Nephron (organoid): ENCODE data around the gene PRRG2.

ENCODE experiments used
- H3K27ac Mint-ChIP-seq, 3 experiments: 2 replicates each; pipeline ENCODE4 v1.8.0; 2020; ENCODE audit warnings: mixed read lengths in 3 of 3, mild to moderate bottlenecking in 2 of 3, moderate library complexity in 1 of 3
- H3K27me3 Mint-ChIP-seq: 2 replicates; pipeline ENCODE4 v1.8.0; 2021; ENCODE audit warnings: low read depth, mild to moderate bottlenecking, moderate library complexity, mixed read lengths
- H3K36me3 Mint-ChIP-seq: 2 replicates; pipeline ENCODE4 v1.8.0; 2020; ENCODE audit warnings: low read depth, mixed read lengths
- H3K4me1 Mint-ChIP-seq: 2 replicates; pipeline ENCODE4 v1.8.0; 2020; ENCODE audit warnings: mixed read lengths
- H3K4me3 Mint-ChIP-seq, 3 experiments: 2 replicates each; pipeline ENCODE4 v1.8.0; 2020; ENCODE audit warnings: mild to moderate bottlenecking in 3 of 3, mixed read lengths in 3 of 3, moderate library complexity in 2 of 3
- H3K9me3 Mint-ChIP-seq: 2 replicates; pipeline ENCODE4 v1.8.0; 2020; ENCODE audit warnings: mixed read lengths
- TF ChIP-seq, protein P1 (sequence below), 3 experiments: fragments of 200-600 bp; sonication (generic); IDR thresholded peaks; one replicate each; pipeline ENCODE4 v1.5.0; 2021; ENCODE audit warnings: antibody characterized with exemption in 3 of 3; ENCODE audit not compliant: unreplicated experiment in 3 of 3

Gene PRRG2

DNA sequence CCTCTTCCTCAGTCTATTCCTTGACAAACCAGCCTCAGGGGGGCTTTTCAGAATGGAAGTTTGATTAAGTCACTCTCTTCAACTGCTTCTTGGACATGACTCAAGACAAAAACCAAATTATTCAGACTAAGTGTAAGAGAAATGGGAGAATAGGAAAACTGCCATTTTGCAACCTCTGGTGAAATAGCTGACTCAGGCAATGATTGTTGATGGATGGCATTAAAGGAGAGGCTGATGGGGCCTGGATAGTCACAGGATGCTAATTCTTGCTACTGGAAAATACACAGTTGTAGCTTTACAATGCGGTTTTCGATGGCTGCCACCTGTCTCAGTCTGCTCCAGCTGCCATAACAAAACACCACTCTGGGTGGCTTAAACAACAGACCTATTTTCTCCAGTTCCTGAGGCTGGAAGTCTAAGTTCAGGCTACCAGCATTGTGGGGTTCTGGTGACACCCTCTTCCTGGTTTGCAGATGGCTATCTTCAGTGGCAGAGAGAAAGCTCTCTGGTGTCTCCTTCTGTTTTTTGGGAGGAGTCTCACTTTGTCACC, 6.8 kb upstream of the PRRG2 start:
- TF ChIP-seq, protein P1, sequence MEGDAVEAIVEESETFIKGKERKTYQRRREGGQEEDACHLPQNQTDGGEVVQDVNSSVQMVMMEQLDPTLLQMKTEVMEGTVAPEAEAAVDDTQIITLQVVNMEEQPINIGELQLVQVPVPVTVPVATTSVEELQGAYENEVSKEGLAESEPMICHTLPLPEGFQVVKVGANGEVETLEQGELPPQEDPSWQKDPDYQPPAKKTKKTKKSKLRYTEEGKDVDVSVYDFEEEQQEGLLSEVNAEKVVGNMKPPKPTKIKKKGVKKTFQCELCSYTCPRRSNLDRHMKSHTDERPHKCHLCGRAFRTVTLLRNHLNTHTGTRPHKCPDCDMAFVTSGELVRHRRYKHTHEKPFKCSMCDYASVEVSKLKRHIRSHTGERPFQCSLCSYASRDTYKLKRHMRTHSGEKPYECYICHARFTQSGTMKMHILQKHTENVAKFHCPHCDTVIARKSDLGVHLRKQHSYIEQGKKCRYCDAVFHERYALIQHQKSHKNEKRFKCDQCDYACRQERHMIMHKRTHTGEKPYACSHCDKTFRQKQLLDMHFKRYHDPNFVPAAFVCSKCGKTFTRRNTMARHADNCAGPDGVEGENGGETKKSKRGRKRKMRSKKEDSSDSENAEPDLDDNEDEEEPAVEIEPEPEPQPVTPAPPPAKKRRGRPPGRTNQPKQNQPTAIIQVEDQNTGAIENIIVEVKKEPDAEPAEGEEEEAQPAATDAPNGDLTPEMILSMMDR (IDR thresholded peaks at IDR 0.05; ENCODE audit: unreplicated experiment in 3 of 3): no peak
- no peaks in the 10 kb centered on the region for H3K9me3 Mint-ChIP-seq
- peaks cover 12% of the 10 kb centered on the region for H3K36me3 Mint-ChIP-seq
- peaks cover 32% of the 10 kb centered on the region for H3K4me1 Mint-ChIP-seq
- H3K27ac Mint-ChIP-seq: peak overlapping the region in 1 of 3 experiments; percentile 31
- H3K4me3 Mint-ChIP-seq: no peak overlapping the region
- H3K27me3 Mint-ChIP-seq: no peaks in the 10 kb centered on the region

DNA sequence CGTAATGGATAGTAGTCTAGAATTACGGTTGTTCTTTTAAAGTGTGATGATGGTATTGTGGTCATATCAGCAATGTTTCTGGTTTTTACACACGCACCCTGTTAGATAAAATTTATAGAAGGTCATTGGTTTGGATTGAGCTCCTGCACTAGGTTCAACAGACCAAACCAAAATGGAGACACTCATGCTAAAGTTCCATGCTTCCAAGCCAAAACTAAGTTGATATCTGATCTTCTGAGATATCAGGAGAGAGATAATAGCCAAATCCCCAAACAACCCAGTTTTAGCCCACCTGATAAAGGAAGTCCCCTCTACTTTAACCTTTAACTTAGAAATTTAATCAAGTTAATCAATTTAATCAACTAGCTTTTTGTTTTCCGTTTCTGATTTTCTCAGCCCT, 1.9 kb upstream of the PRRG2 start:
- peaks cover 22% of the 10 kb centered on the region for H3K4me1 Mint-ChIP-seq
- H3K4me3 Mint-ChIP-seq: peak overlapping the region; percentile 92 to 96 (median 93)
- peaks cover 9% of the 10 kb centered on the region for H3K36me3 Mint-ChIP-seq
- H3K9me3 Mint-ChIP-seq: no peaks in the 10 kb centered on the region
- TF ChIP-seq, protein P1 (IDR thresholded peaks at IDR 0.05; ENCODE audit: unreplicated experiment in 3 of 3): no peak
- H3K27me3 Mint-ChIP-seq: no peaks in the 10 kb centered on the region
- peak overlapping the region in 2 of 3 experiments; percentile 44 to 79 for H3K27ac Mint-ChIP-seq

DNA sequence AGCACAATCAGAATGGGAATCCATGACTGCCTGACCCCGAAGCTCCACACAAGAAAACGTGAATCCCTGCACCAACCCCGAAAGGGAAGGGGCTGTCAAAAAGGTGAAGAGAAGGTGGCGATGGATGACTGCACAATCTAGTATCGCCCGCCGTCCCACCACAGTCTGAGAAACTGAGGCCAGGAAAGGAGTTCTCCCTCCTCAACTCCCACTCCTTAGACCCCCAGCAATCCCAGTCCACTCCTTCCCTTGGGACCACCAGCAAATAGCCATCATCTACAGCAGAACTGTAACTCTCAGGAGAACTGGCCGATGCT, 1.2 kb upstream of the PRRG2 start:
- H3K4me1 Mint-ChIP-seq: peaks cover 20% of the 10 kb centered on the region
- peak overlapping the region; percentile 92 to 96 (median 93) for H3K4me3 Mint-ChIP-seq
- no peaks in the 10 kb centered on the region for H3K27me3 Mint-ChIP-seq
- peak overlapping the region; percentile 79 to 92 (median 84) for H3K27ac Mint-ChIP-seq
- TF ChIP-seq, protein P1 (IDR thresholded peaks at IDR 0.05; ENCODE audit: unreplicated experiment in 3 of 3): no peak
- H3K9me3 Mint-ChIP-seq: no peaks in the 10 kb centered on the region
- H3K36me3 Mint-ChIP-seq: peaks cover 5% of the 10 kb centered on the region

DNA sequence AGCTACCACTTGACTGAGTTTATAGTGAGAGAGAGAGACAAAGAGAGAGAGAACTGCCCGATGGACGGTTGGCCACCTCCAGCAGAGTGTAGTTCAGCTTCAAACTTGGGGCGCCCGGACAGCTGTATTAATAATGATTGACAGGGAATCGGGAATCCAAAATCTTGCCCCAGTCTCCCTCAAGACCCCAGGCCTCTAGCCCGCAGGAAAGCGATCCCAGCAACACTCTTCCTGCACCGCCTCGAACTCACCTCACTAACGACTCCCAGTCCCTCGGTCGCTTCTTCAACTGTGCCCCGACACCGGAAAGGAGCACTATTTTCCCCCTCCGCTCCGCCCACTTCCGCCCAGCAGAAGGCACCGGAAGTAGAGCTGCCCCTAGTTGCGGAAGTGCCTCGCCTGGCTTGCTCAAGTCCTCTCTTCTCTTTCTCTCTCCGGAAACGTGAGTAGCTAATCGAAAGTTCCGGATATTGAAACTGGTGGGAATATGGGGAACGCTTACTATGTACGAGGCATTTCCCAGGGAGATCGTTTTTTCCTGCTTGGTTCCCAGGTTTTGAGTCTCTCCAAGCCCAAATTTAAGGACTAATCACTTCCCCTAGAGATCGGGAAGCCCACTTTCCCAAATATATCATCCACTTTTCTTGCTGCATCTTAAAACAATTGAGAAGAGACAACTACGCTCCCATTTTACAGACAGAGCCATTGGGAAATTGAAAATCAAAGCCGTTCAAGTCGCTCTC, 681 bp upstream of the PRRG2 start, which contains the start of gene NOSIP:
NOSIP (minus strand) TSS at position 293 of the 743 bp plus-strand sequence. CDS start 19,865 bp downstream, outside the sequence.
- Mint-ChIP-seq H3K4me1 (peaks cover 20% of the 10 kb centered on the region), H3K9me3 (no peaks in the 10 kb centered on the region), H3K36me3 (peaks cover under 1% of the 10 kb centered on the region), H3K27ac (peak within 1 kb of the TSS; percentile 79 to 92 (median 84)), H3K27me3 (no peaks in the 10 kb centered on the region), H3K4me3 (peak within 1 kb of the TSS; percentile 92 to 96 (median 93))
- TF ChIP-seq, protein P1 (IDR thresholded peaks at IDR 0.05; ENCODE audit: unreplicated experiment in 3 of 3): no peak

DNA sequence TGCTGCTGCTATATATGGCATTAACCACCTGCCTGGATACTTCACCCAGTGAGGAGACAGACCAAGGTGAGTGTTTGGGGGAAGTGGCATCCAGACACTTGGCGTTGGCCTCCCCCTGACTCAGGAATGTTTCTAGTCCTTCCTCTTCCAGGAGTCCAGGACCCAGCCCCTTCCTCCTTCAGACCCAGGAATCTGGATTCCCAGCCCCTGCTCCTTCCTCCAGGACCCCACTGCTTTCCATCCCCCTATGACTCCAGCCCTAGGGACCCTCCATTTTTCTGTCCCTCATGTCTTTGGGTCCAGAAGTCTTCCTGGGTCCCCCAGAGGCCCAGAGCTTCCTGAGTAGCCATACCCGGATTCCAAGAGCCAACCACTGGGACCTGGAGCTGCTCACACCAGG, 2.1 kb downstream of the PRRG2 start:
- peaks cover 4% of the 10 kb centered on the region for H3K27me3 Mint-ChIP-seq
- no peaks in the 10 kb centered on the region for H3K36me3 Mint-ChIP-seq
- no peaks in the 10 kb centered on the region for H3K9me3 Mint-ChIP-seq
- H3K4me1 Mint-ChIP-seq: peaks cover 20% of the 10 kb centered on the region
- TF ChIP-seq, protein P1 (IDR thresholded peaks at IDR 0.05; ENCODE audit: unreplicated experiment in 3 of 3): no peak
- no peak overlapping the region for H3K4me3 Mint-ChIP-seq
- H3K27ac Mint-ChIP-seq: no peak overlapping the region
